DND-41 (cell line): ENCODE data around the gene BACE1-AS.

ENCODE experiments used
- EZH2 ChIP-seq: IDR thresholded peaks from 3 replicates; pipeline ENCODE4 v1.6.1; 2012; ENCODE audit warnings: borderline replicate concordance, low read depth, mild to moderate bottlenecking, moderate library complexity, low read length, inconsistent platforms; ENCODE audit not compliant: severe bottlenecking
- TF ChIP-seq, protein P1 (sequence below): IDR thresholded peaks from 2 replicates; pipeline ENCODE4 v1.5.1; 2012; ENCODE audit warnings: borderline replicate concordance, low read length, moderate library complexity, mild to moderate bottlenecking; ENCODE audit not compliant: poor library complexity, severe bottlenecking; ENCODE audit errors: extremely low read depth

GRCh38 chr11:117300773-117301172 lies 9.6 kb downstream of the BACE1-AS start:
- TF ChIP-seq, protein P1, sequence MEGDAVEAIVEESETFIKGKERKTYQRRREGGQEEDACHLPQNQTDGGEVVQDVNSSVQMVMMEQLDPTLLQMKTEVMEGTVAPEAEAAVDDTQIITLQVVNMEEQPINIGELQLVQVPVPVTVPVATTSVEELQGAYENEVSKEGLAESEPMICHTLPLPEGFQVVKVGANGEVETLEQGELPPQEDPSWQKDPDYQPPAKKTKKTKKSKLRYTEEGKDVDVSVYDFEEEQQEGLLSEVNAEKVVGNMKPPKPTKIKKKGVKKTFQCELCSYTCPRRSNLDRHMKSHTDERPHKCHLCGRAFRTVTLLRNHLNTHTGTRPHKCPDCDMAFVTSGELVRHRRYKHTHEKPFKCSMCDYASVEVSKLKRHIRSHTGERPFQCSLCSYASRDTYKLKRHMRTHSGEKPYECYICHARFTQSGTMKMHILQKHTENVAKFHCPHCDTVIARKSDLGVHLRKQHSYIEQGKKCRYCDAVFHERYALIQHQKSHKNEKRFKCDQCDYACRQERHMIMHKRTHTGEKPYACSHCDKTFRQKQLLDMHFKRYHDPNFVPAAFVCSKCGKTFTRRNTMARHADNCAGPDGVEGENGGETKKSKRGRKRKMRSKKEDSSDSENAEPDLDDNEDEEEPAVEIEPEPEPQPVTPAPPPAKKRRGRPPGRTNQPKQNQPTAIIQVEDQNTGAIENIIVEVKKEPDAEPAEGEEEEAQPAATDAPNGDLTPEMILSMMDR = no peak
- TF ChIP-seq EZH2 = no peak
